CD4-positive, alpha-beta T cell treated with Interleukin-2 at 100 ng/mL for 4 hours (primary cell): ENCODE measurements around the gene SLC15A4.
"Not testable (repeated sequence)": the region's sequence is repeated elsewhere in the genome, so short reads cannot be mapped to it uniquely, and the experiment has no call there.

Experiments used
- DNase-seq: peaks from one replicate; pipeline ENCODE4 v3.0.0-alpha.2; 2020; ENCODE audit warnings: low spot score

Gene SLC15A4

DNA sequence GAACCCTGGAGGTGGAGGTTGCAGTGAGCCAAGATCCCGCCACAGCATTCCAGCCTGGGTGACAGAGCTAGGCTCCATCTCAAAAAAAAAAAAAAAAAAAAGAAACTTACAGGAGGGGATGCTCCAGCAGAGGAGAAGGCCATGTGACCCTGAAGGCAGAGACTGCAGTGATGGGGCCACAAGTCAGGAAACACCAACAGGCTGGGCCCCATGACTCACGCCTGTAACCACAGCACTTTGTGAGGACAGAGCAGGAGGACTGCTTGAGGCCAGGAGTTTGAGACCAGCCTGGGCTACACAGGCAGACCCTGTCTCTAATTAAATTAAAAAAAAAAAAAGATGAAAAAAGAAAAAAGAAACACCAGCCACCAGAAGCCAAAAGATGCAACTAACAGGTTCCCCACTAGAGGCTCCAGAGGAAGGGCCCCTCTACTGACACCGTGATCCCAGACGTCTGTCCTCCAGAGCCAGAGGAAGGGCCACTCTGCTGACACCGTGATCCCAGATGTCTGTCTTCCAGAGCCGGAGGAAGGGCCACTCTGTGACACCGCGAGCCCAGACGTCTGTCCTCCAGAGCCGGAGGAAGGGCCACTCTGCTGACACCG, 20.4 kb upstream of the SLC15A4 start:
- peak; percentile 24 for DNase-seq

GRCh38 chr12:128843538-128843937, 19.8 kb upstream of the SLC15A4 start:
- no peak for DNase-seq

GRCh38 chr12:128842579-128842978, 18.8 kb upstream of the SLC15A4 start:
- no peak for DNase-seq

DNA sequence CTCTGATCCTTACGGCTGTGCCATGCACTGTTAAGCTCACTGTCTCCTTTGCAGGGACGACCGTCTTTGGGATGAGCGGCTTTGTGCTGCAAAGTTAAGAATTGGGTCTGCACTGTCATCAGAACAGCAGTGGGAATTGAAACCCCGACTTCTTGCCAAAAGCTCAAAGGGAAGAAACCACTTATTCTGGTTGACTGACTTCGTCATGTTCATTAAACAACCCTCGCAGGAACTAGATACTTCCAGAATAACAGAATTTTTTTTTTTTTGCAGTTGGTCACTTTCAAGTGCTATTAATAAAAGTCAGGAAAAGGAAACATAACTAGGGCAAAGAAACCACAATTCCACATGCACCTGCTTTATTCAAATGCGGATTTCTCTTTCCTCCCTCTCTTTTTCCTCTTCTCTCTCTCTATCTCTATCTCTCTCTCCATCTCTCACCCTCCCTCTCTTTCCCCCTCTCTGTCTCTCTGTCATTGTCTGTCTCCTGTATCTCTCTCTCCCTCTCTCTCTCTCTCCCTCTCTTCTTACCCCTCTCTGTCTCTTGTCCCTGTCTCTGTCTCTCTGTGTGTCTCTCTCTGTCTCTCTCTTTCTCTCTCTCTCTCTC, 17.2 kb upstream of the SLC15A4 start:
- no peak for DNase-seq

DNA sequence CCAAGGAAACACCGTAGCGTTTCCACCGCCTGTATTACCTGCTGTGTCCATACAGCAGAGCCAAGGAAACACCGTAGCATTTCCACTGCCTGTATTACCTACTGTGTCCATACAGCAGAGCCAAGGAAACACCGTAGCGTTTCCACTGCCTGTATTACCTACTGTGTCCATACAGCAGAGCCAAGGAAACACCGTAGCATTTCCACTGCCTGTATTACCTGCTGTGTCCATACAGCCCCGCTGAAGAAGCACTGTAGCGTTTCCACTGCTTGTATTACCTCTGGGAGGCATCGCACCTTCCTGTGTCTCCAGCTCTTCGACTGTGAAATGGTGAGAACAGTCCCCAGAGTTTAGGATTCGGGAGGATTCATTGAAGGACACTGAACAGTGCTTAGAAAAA, 16.1 kb upstream of the SLC15A4 start:
- DNase-seq = not testable (repeated sequence)

DNA sequence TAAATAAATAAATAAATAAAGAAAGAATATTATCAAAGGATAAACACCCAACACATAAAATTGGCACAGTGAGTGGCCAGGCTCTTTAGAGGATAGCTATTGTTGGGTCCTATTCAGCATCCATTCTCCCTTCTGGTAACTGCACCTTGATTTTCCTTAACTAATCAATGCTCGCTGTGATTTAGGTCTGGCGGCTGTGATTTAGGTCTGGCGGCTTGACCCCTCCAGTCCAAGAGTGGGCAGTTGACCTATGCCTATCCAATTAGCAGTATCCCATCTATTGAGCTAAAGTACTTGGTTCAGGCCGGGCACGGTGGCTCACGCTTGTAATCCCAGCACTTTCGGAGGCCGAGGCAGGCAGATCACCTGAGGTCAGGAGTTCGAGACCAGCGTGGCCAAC, 9.7 kb upstream of the SLC15A4 start:
- DNase-seq = no peak

GRCh38 chr12:128830505-128830893, 6.7 kb upstream of the SLC15A4 start:
- no peak for DNase-seq

- DNase-seq = peak; percentile 39
Measured at GRCh38 chr12:128829861-128830504, 6.2 kb upstream of the SLC15A4 start.

DNA sequence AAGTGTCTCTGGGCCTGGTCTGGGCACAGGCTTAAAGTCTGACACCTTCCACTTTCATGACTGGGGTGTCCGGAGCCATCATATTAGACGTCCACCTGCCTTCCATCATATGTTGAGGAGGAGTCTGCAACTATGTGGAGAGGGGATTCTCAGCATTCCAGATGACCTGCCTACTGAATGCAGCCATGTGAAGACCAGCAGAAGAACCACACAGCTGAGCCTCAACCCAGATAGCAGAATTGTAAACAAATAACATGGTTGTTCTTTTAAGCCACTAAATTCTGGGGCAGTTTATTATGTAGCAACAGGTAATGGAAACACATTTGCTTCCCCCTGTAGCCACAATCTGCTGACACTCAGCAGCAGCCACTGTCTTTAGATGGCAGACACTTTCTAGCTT, 4.0 kb upstream of the SLC15A4 start:
- no peak for DNase-seq

- DNase-seq = no peak
Measured at GRCh38 chr12:128825835-128826234, 2.1 kb upstream of the SLC15A4 start.

DNA sequence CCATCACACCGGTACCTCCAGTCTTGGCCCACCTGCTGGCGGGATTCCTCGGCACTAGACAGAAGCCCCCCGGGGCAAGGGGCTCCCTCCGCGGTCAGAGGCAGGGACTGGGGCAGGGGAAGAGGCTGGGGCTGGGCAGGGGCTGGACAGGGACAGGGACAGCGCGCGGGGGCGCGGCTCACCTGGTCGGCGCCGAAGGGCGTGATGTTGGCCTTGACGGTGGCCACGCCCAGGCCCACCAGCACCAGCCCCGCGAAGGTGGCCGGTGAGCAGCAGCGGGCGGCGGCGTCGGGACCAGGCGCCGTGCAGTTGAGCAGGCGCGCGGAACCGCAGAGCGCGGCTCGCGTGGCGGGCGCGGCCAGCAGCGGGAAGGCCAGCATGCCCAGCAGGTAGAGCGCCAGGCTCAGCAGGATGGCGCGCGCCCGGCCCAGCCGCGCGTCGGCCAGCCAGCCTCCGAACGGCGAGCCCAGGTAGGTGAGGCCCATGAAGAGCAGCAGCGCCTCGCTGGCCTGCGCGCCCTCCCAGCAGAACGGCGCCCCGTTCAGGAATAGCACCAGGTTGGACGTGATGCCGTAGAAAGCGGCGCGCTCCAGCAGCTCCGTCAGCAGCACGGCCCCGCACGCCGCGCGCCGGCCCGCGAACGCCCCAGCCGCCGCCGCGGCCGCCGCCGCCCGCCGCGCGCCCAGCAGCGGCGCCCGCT, 392 bp downstream of the SLC15A4 start:
- no peak for DNase-seq

- peak; percentile 21 for DNase-seq
Measured at GRCh38 chr12:128820723-128821432, 2.9 kb downstream of the SLC15A4 start.

GRCh38 chr12:128820253-128820652, 3.5 kb downstream of the SLC15A4 start:
- DNase-seq = no peak

DNA sequence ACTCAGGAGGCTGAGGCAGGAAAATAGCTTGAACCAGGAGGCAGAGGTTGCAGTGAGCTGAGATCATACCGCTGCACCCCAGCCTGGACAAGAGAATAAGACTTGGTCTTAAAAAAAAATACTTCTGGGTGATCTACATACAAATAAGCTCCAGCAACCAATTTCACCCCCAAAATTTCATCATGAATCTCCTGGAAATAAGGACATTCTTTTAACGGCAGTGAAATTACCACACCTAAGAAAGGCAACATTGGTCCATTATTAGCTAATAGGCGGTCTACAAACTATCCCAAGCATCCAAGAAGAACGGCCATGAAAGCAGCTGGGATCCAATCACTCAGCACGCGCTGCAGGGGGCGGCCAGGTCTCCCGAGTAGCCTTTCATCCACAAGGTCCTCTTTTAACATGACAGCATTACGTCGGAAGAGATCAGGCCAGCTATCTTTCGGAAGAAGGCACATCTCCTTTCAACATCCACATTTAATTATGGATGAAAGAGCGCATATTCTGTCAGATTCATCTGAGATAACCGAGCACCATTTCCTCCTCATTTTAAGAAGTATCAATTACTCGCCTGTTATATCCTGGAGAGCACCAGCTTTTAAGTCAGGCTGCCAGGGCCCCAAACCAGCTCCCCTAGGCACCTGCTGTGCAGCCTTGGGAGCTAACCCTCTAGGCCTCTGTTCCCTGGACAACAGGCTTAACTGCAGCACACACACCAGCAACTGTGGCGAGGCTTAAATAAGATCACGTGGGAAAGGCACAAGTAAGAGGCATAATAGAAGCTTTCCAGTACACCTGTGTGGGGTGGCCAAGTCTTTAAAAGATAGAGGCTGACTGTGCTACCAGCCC, 4.2 kb downstream of the SLC15A4 start:
- no peak for DNase-seq

GRCh38 chr12:128818065-128819022, 5.4 kb downstream of the SLC15A4 start:
- DNase-seq = no peak

GRCh38 chr12:128817111-128818015, 6.4 kb downstream of the SLC15A4 start:
- DNase-seq = no peak

DNA sequence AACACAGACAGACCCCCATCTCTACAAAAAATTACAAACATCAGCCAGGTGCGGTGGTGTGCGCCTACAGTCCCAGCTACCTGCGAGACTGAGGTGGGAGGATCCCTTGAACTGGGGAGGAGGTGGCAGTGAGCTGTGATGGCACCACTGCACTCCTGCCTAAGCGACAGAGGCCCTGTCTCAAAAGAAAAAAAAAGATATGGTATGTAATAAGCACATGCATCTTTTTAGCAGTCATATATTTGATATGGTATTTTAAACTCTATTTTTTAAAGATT, 7.2 kb downstream of the SLC15A4 start:
- no peak for DNase-seq

DNA sequence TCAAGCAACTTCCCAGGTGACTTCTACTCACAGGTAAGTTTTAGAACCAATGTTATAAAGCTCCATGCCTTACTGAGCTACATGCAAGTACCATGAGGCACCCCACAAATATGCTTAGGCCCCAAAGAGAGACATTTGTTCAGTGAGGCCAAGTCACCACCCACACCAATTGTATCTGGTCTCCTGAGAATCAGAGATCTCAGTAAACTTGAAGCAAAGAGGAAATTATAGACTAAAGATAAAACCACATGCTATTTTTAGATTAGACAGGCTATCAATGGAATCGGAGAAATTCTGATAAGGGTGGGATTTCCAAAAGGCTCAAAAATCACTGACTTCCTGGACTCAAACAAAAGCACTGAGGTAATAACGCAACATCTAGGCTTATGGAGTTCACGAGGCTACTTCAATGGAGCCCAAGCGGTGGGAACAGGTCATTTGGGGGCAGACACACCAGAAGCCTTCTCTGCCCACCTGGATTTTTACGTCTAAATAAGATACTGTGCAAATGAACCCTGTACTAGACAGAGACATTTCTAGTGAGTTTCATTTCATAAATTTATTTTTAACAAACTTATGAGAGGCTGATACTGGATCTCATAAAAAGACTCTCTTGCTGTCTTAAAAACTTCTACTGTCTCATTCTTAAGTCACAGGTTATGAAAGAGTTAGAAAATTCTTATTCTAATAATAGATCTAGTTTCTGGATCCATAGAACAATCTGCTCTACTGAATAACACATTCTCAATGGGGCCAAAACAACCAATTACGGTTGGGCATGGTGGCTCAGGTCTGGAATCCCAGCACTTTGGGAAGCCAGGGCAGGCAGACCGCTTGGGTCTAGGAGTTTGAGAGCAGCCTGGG, 7.7 kb downstream of the SLC15A4 start:
- no peak for DNase-seq
